Neural progenitor cell (in vitro differentiated cells): ENCODE results near the gene ZMIZ1. TPM values are rescaled to one million over a fixed set of nuclear protein-coding genes. Genes with fewer than 3 reads are reported as not detected.

Experiments used
- DNase-seq: peaks from one replicate; pipeline ENCODE4 v3.0.0-alpha.2; 2016; ENCODE audit warnings: low spot score
- H2AFZ ChIP-seq: fragments of 200-600 bp; sonication (generic); replicated peaks from 2 replicates; pipeline ENCODE4 v1.6.1; 2016; ENCODE audit warnings: antibody characterized with exemption
- H3F3A ChIP-seq: fragments of 200-600 bp; sonication (generic); 2 replicates; pipeline ENCODE4 v1.6.1; 2016; ENCODE audit warnings: antibody characterized with exemption, low read depth
- H3K27ac ChIP-seq: fragments of 200-600 bp; sonication (generic); 2 replicates; pipeline ENCODE4 v1.5.1; 2016; ENCODE audit warnings: mild to moderate bottlenecking
- H3K27me3 ChIP-seq: fragments of 200-600 bp; sonication (generic); 2 replicates; pipeline ENCODE4 v1.6.1; 2016; ENCODE audit warnings: mild to moderate bottlenecking, moderate library complexity
- H3K36me3 ChIP-seq: fragments of 200-600 bp; sonication (generic); 2 replicates; pipeline ENCODE4 v1.5.1; 2016
- H3K4me1 ChIP-seq: fragments of 200-600 bp; sonication (generic); 2 replicates; pipeline ENCODE4 v1.6.1; 2016; ENCODE audit warnings: mixed run types
- H3K4me2 ChIP-seq: fragments of 200-600 bp; sonication (generic); 2 replicates; pipeline ENCODE4 v1.6.1; 2016
- H3K4me3 ChIP-seq: fragments of 200-600 bp; sonication (generic); 2 replicates; pipeline ENCODE4 v1.5.1; 2016
- H3K79me2 ChIP-seq: fragments of 200-600 bp; sonication (generic); 2 replicates; pipeline ENCODE4 v1.6.1; 2016; ENCODE audit warnings: low read depth
- H3K9ac ChIP-seq: fragments of 200-600 bp; sonication (generic); 2 replicates; pipeline ENCODE4 v1.6.1; 2016
- H3K9me3 ChIP-seq: fragments of 200-600 bp; sonication (generic); 2 replicates; pipeline ENCODE4 v1.5.1; 2016; ENCODE audit warnings: low read depth
- H4K20me1 ChIP-seq: fragments of 200-600 bp; sonication (generic); 2 replicates; pipeline ENCODE4 v1.6.1; 2016; ENCODE audit warnings: low read depth
- H3K27ac Mint-ChIP-seq: 3 replicates; pipeline ENCODE4 v1.8.0; 2021; ENCODE audit warnings: mixed read lengths
- H3K27me3 Mint-ChIP-seq: 2 replicates; pipeline ENCODE4 v1.8.0; 2022; ENCODE audit warnings: low read depth, mild to moderate bottlenecking, inconsistent platforms, moderate library complexity, mixed read lengths; ENCODE audit not compliant: insufficient read depth
- H3K36me3 Mint-ChIP-seq: 3 replicates; pipeline ENCODE4 v1.8.0; 2021; ENCODE audit warnings: mixed read lengths
- H3K4me1 Mint-ChIP-seq: 3 replicates; pipeline ENCODE4 v1.8.0; 2021; ENCODE audit warnings: mixed read lengths
- H3K4me3 Mint-ChIP-seq: 3 replicates; pipeline ENCODE4 v1.8.0; 2021; ENCODE audit warnings: mild to moderate bottlenecking, moderate library complexity, mixed read lengths
- H3K9me3 Mint-ChIP-seq: 3 replicates; pipeline ENCODE4 v1.8.0; 2020; ENCODE audit warnings: mixed read lengths
- CTCF ChIP-seq: fragments of 200-600 bp; sonication (generic); IDR thresholded peaks from 2 replicates; pipeline ENCODE4 v1.5.1; 2017; ENCODE audit warnings: antibody characterized with exemption, mild to moderate bottlenecking
- EZH2 ChIP-seq: fragments of 200-600 bp; sonication (generic); IDR thresholded peaks from 2 replicates; pipeline ENCODE4 v1.6.1; 2017; ENCODE audit warnings: antibody characterized with exemption, mild to moderate bottlenecking, moderate library complexity
- EZH2phosphoT487 ChIP-seq: fragments of 200-600 bp; sonication (generic); IDR thresholded peaks from 2 replicates; pipeline ENCODE4 v1.6.1; 2017; ENCODE audit warnings: antibody characterized with exemption
- total RNA-seq: library from RNA; depleted of rRNA; stranded (reverse); fragments of >200 nt; gene quantifications from 2 replicates; pipeline ENCODE4 v1.2.3, GENCODE V29; 2015; ENCODE audit warnings: low replicate concordance

ZMIZ1 gene
- total RNA-seq, 1 donor from 2014 or later: 5.8 TPM

- peaks cover 24% of the 10 kb centered on the region for H4K20me1 ChIP-seq
- peaks cover 15% of the 10 kb centered on the region for H3K36me3 Mint-ChIP-seq
- no peaks in the 10 kb centered on the region for H3K9me3 ChIP-seq
- H3K4me1 ChIP-seq: peaks cover 33% of the 10 kb centered on the region
- H3K9me3 Mint-ChIP-seq: no peaks in the 10 kb centered on the region
- H3K9ac ChIP-seq: no peak overlapping the region
- H3F3A ChIP-seq: peaks cover 34% of the 10 kb centered on the region
- H3K4me2 ChIP-seq: no peak overlapping the region
- H3K4me3 ChIP-seq: no peak overlapping the region
- H3K27me3 ChIP-seq: peaks cover 14% of the 10 kb centered on the region
- H3K4me3 Mint-ChIP-seq: no peak overlapping the region
- TF ChIP-seq CTCF (no peak), EZH2 (no peak), EZH2phosphoT487 (no peak)
- DNase-seq: no peak
- H3K36me3 ChIP-seq: no peaks in the 10 kb centered on the region
- peaks cover 8% of the 10 kb centered on the region for H3K27me3 Mint-ChIP-seq
- no peak overlapping the region for H2AFZ ChIP-seq
- H3K27ac Mint-ChIP-seq: no peak overlapping the region
- no peak overlapping the region for H3K27ac ChIP-seq
- no peaks in the 10 kb centered on the region for H3K79me2 ChIP-seq
- peaks cover 68% of the 10 kb centered on the region for H3K4me1 Mint-ChIP-seq
Measured at GRCh38 chr10:79231908-79232307, 163.1 kb downstream of the ZMIZ1 start.

GRCh38 chr10:79232864-79233263 is 164.1 kb downstream of the ZMIZ1 start:
- H3K27ac ChIP-seq: no peak overlapping the region
- H3K4me1 Mint-ChIP-seq: peaks cover 70% of the 10 kb centered on the region
- peaks cover 43% of the 10 kb centered on the region for H3K4me1 ChIP-seq
- H3K9ac ChIP-seq: no peak overlapping the region
- no peak for DNase-seq
- H2AFZ ChIP-seq: no peak overlapping the region
- peaks cover 22% of the 10 kb centered on the region for H3K27me3 ChIP-seq
- no peaks in the 10 kb centered on the region for H3K9me3 Mint-ChIP-seq
- H3K27ac Mint-ChIP-seq: no peak overlapping the region
- no peak overlapping the region for H3K4me3 Mint-ChIP-seq
- peaks cover 34% of the 10 kb centered on the region for H3F3A ChIP-seq
- peaks cover 19% of the 10 kb centered on the region for H3K36me3 Mint-ChIP-seq
- peaks cover 2% of the 10 kb centered on the region for H3K27me3 Mint-ChIP-seq
- H3K4me3 ChIP-seq: no peak overlapping the region
- no peak for TF ChIP-seq CTCF
- TF ChIP-seq EZH2phosphoT487: no peak
- no peak for TF ChIP-seq EZH2
- H4K20me1 ChIP-seq: peaks cover 31% of the 10 kb centered on the region
- no peak overlapping the region for H3K4me2 ChIP-seq
- H3K36me3 ChIP-seq: no peaks in the 10 kb centered on the region
- no peaks in the 10 kb centered on the region for H3K9me3 ChIP-seq
- H3K79me2 ChIP-seq: no peaks in the 10 kb centered on the region

GRCh38 chr10:79234391-79235315 is 165.9 kb downstream of the ZMIZ1 start:
- H3K4me1 ChIP-seq: peaks cover 50% of the 10 kb centered on the region
- no peaks in the 10 kb centered on the region for H3K36me3 ChIP-seq

More at GRCh38 chr10:79234391-79235315, 165.9 kb downstream of the ZMIZ1 start:
- Mint-ChIP-seq H3K27me3 (peaks cover 2% of the 10 kb centered on the region), H3K4me3 (no peak overlapping the region), H3K36me3 (peaks cover 19% of the 10 kb centered on the region), H3K4me1 (peaks cover 71% of the 10 kb centered on the region), H3K9me3 (no peaks in the 10 kb centered on the region), H3K27ac (no peak overlapping the region)
- Histone ChIP-seq H3K4me2 (no peak overlapping the region), H2AFZ (no peak overlapping the region), H4K20me1 (peaks cover 48% of the 10 kb centered on the region), H3F3A (peaks cover 47% of the 10 kb centered on the region), H3K4me3 (no peak overlapping the region), H3K9ac (no peak overlapping the region), H3K79me2 (no peaks in the 10 kb centered on the region), H3K27me3 (peaks cover 35% of the 10 kb centered on the region), H3K9me3 (no peaks in the 10 kb centered on the region), H3K27ac (no peak overlapping the region)
- DNase-seq: no peak
- TF ChIP-seq CTCF: no peak
- TF ChIP-seq EZH2phosphoT487: no peak
- TF ChIP-seq EZH2: no peak
